Esophagus squamous epithelium (tissue), 5 donors: ENCODE measurements around the gene PLEKHS1. TPM values are rescaled to one million over a fixed set of nuclear protein-coding genes. Genes with fewer than 3 reads are reported as not detected.
A peak's percentile ranks its signal among the peaks of the same experiment; 100 is the strongest.

Experiments used
- DNase-seq: peaks from one replicate; lab custom pipeline; 2025; lab: John Stamatoyannopoulos, UW
- H3K27ac ChIP-seq, 4 donors: fragments of 200-600 bp; sonication (generic); one replicate each; pipeline ENCODE4 v1.5.1; 2016 to 2019; ENCODE audit warnings: mild to moderate bottlenecking in 1 of 4
- H3K27me3 ChIP-seq, 4 donors: fragments of 200-600 bp; sonication (generic); 1 replicate in 3 of 4; 2 replicates in 1 of 4; pipeline versions ENCODE4 v1.5.1 to v1.6.0; 2017 to 2021; ENCODE audit warnings: antibody characterized with exemption in 1 of 4
- H3K36me3 ChIP-seq, 3 donors: fragments of 200-600 bp; sonication (generic); one replicate each; pipeline ENCODE4 v1.5.1; 2016 to 2019
- H3K4me1 ChIP-seq, 3 donors: fragments of 200-600 bp; sonication (generic); one replicate each; pipeline ENCODE4 v1.5.1; 2017 to 2019
- H3K4me3 ChIP-seq, 4 donors: fragments of 200-600 bp; sonication (generic); 1 replicate in 3 of 4; 2 replicates in 1 of 4; pipeline ENCODE4 v1.5.1; 2016 to 2019; ENCODE audit warnings: mild to moderate bottlenecking in 2 of 4, moderate library complexity in 1 of 4
- H3K9me3 ChIP-seq, 3 donors: fragments of 200-600 bp; sonication (generic); one replicate each; pipeline ENCODE4 v1.5.1; 2016 to 2019
- CTCF ChIP-seq, 6 experiments: fragments of 450-650 bp in 4 of 6; fragments of 200-600 bp in 2 of 6; sonication (generic) in 2 of 6; IDR thresholded peaks; one replicate each; pipeline ENCODE4 v1.5.1; 2016 to 2019; ENCODE audit warnings: antibody characterized with exemption in 6 of 6, mild to moderate bottlenecking in 4 of 6, moderate library complexity in 4 of 6
- POLR2A ChIP-seq, 4 donors: fragments of 450-650 bp; IDR thresholded peaks; one replicate each; pipeline ENCODE4 v1.6.1; 2017; ENCODE audit warnings: antibody characterized with exemption in 4 of 4, mild to moderate bottlenecking in 4 of 4, moderate library complexity in 3 of 4
- WGBS, 2 donors: methylation state at CpG; one replicate each; pipeline ENCODE4 v1.1.5; 2018; 5-methylcytosine and 5-hydroxymethylcytosine counted together
- intact Hi-C: fragments of 100-400 bp; cut with DNase I; formaldehyde crosslinking; loops from one replicate; pipeline ENCODE4 v1.15.0; 2022
- total RNA-seq, 4 donors: library from RNA; depleted of rRNA; stranded (reverse); fragments of >200 nt; gene quantifications; one replicate each; pipeline ENCODE4 v1.1.0, GENCODE V29; 2016
- donor health status: DM: yes; HTN: yes; CAD: no.

The PLEKHS1 gene
- total RNA-seq, 4 donors from 2014 or later = 0.82 TPM; not detected in 3

GRCh38 chr10:113709221-113709838, 42.2 kb upstream of the PLEKHS1 start:
- intact Hi-C loops = loop anchor here (10.0 kb wide), 1 partner anchor 405 kb away; no protein-coding TSS in a partner anchor
- TF ChIP-seq POLR2A (IDR thresholded peaks at IDR 0.05) = no peak
- no peak for TF ChIP-seq CTCF (IDR thresholded peaks at IDR 0.05)

GRCh38 chr10:113711142-113711541, 40.3 kb upstream of the PLEKHS1 start:
- 79% methylated on average over 2 of the region's 2 CpGs; no CpG with 5 or more reads in 1 of the 2 donors for WGBS, 2 donors
- no peak overlapping the region for H3K27ac ChIP-seq
- H3K27me3 ChIP-seq = no peaks in the 10 kb centered on the region
- no peak overlapping the region for H3K4me3 ChIP-seq
- H3K9me3 ChIP-seq = no peaks in the 10 kb centered on the region
- H3K4me1 ChIP-seq = peaks cover 0 to 52% (median 2%) of the 10 kb centered on the region in 3 donors
- TF ChIP-seq CTCF (IDR thresholded peaks at IDR 0.05) (no peak), POLR2A (IDR thresholded peaks at IDR 0.05) (no peak)
- intact Hi-C loops = no loop called here
- DNase-seq = no peak
- peaks cover 0 to 25% (median 0%) of the 10 kb centered on the region in 3 donors for H3K36me3 ChIP-seq

More at GRCh38 chr10:113709221-113709838, 42.2 kb upstream of the PLEKHS1 start:
- no peak for DNase-seq
- H3K27me3 ChIP-seq = no peaks in the 10 kb centered on the region
- no peaks in the 10 kb centered on the region for H3K9me3 ChIP-seq
- 55 to 64% methylated on average over 5 to 8 of the region's 8 CpGs for WGBS, 2 donors
- peaks cover 0 to 10% (median 0%) of the 10 kb centered on the region in 3 donors for H3K36me3 ChIP-seq
- peak overlapping the region in 2 of 4 donors; percentile 6 to 21 for H3K27ac ChIP-seq
- no peak overlapping the region for H3K4me3 ChIP-seq
- H3K4me1 ChIP-seq = peaks cover 0 to 61% (median 2%) of the 10 kb centered on the region in 3 donors

- DNase-seq = no peak
- Histone ChIP-seq H3K27ac (no peak overlapping the region), H3K27me3 (no peaks in the 10 kb centered on the region), H3K9me3 (no peaks in the 10 kb centered on the region), H3K4me3 (no peak overlapping the region), H3K36me3 (peaks cover 0 to 25% (median 0%) of the 10 kb centered on the region in 3 donors), H3K4me1 (peaks cover 0 to 43% (median 2%) of the 10 kb centered on the region in 3 donors)
- WGBS, 2 donors = 82 to 92% methylated on average over 3 of the region's 3 CpGs
- TF ChIP-seq POLR2A (IDR thresholded peaks at IDR 0.05) = no peak
- no peak for TF ChIP-seq CTCF (IDR thresholded peaks at IDR 0.05)
- intact Hi-C loops = no loop called here
These were observed 39.5 kb upstream of the PLEKHS1 start for GRCh38 chr10:113712024-113712423.

GRCh38 chr10:113712755-113713639, 38.5 kb upstream of the PLEKHS1 start:
- no peak for DNase-seq
- Histone ChIP-seq H3K36me3 (peaks cover 0 to 35% (median 0%) of the 10 kb centered on the region in 3 donors), H3K27me3 (no peaks in the 10 kb centered on the region), H3K9me3 (no peaks in the 10 kb centered on the region), H3K27ac (no peak overlapping the region), H3K4me1 (peaks cover 0 to 38% (median 2%) of the 10 kb centered on the region in 3 donors), H3K4me3 (no peak overlapping the region)
- whole genome bisulfite sequencing, 2 donors = 78 to 85% methylated on average over 8 of the region's 8 CpGs
- no peak for TF ChIP-seq POLR2A (IDR thresholded peaks at IDR 0.05)
- TF ChIP-seq CTCF (IDR thresholded peaks at IDR 0.05) = no peak
- intact Hi-C loops = no loop called here

- 29 to 55% methylated on average over 2 of the region's 2 CpGs for WGBS, 2 donors
- TF ChIP-seq POLR2A (IDR thresholded peaks at IDR 0.05) = no peak
- TF ChIP-seq CTCF (IDR thresholded peaks at IDR 0.05) = no peak
- H3K4me3 ChIP-seq = no peak overlapping the region
- peaks cover 0 to 37% (median 0%) of the 10 kb centered on the region in 3 donors for H3K36me3 ChIP-seq
- H3K27me3 ChIP-seq = no peaks in the 10 kb centered on the region
- DNase-seq = no peak
- no peak overlapping the region for H3K27ac ChIP-seq
- intact Hi-C loops = no loop called here
- no peaks in the 10 kb centered on the region for H3K9me3 ChIP-seq
- peaks cover 0 to 38% (median 2%) of the 10 kb centered on the region in 3 donors for H3K4me1 ChIP-seq
These were observed 37.9 kb upstream of the PLEKHS1 start for GRCh38 chr10:113713640-113713982.
